Colonic mucosa (tissue), 4 donors: ENCODE measurements around the gene EFTUD2. TPM values are rescaled to one million over a fixed set of nuclear protein-coding genes. Genes with fewer than 3 reads are reported as not detected.
A peak's percentile ranks its signal among the peaks of the same experiment; 100 is the strongest.

Experiments
- DNase-seq: peaks from one replicate; pipeline ENCODE4 v3.0.0-alpha.2; 2020
- H3K27ac ChIP-seq: fragments of 200-600 bp; one replicate; pipeline ENCODE4 v1.8.0; 2021
- H3K27me3 ChIP-seq: fragments of 200-600 bp; one replicate; pipeline ENCODE4 v1.8.0; 2021
- H3K36me3 ChIP-seq: fragments of 200-600 bp; one replicate; pipeline ENCODE4 v1.8.0; 2021
- H3K4me1 ChIP-seq: fragments of 200-600 bp; one replicate; pipeline ENCODE4 v1.8.0; 2021; ENCODE audit warnings: mild to moderate bottlenecking
- H3K4me3 ChIP-seq: fragments of 200-600 bp; one replicate; pipeline ENCODE4 v1.8.0; 2021
- H3K9ac ChIP-seq, 2 donors: one replicate each; pipeline ENCODE4 v1.7.0; 2013; ENCODE audit warnings: control low read depth in 2 of 2, low read depth in 2 of 2, low read length in 2 of 2
- H3K9me3 ChIP-seq: fragments of 200-600 bp; one replicate; pipeline ENCODE4 v1.8.0; 2021
- CTCF ChIP-seq: fragments of 200-600 bp; IDR thresholded peaks from one replicate; pipeline ENCODE4 v1.8.0; 2022; ENCODE audit warnings: antibody characterized with exemption, mild to moderate bottlenecking
- intact Hi-C: fragments of 100-400 bp; cut with DNase I; formaldehyde crosslinking; loops from one replicate; pipeline ENCODE4 v1.14.1; 2022
- total RNA-seq, 2 donors: library from RNA; stranded (reverse); fragmentation: NEBNext Ultra II Directional in 1 of 2; extraction: Animal tissue kit (Norgen Biotek cat#: 25700) in 1 of 2; gene quantifications; one replicate each; pipeline ENCODE4 v1.2.1, GENCODE V29; 2021
- donor health status: healthy.
- donor health status: DM: no; HTN: no; CAD: no.
- donor health status: DM: no; HTN: no; CAD: no.

Gene EFTUD2
- total RNA-seq, 2 donors from 2014 or later, result 74.8 to 109 TPM

GRCh38 chr17:44879376-44879775 is 19.9 kb downstream of the EFTUD2 start:
- H3K27me3 ChIP-seq, result no peaks in the 10 kb centered on the region
- H3K9me3 ChIP-seq, result no peaks in the 10 kb centered on the region
- H3K4me3 ChIP-seq, result no peak overlapping the region
- no peak overlapping the region for H3K9ac ChIP-seq
- no peak for TF ChIP-seq CTCF
- intact Hi-C loops, result no loop called here
- DNase-seq, result no peak
- no peaks in the 10 kb centered on the region for H3K4me1 ChIP-seq
- H3K36me3 ChIP-seq, result peaks cover 24% of the 10 kb centered on the region
- H3K27ac ChIP-seq, result no peak overlapping the region

- Histone ChIP-seq H3K27ac (no peak overlapping the region), H3K27me3 (no peaks in the 10 kb centered on the region), H3K36me3 (peaks cover 23% of the 10 kb centered on the region), H3K4me3 (no peak overlapping the region), H3K4me1 (no peaks in the 10 kb centered on the region), H3K9me3 (no peaks in the 10 kb centered on the region), H3K9ac (no peak overlapping the region)
- no peak for TF ChIP-seq CTCF
- intact Hi-C loops, result no loop called here
- DNase-seq, result peak; percentile 30
Measured at GRCh38 chr17:44878627-44879221, 20.5 kb downstream of the EFTUD2 start.

GRCh38 chr17:44877121-44877520 is 22.1 kb downstream of the EFTUD2 start:
- no peak for DNase-seq
- no peak for TF ChIP-seq CTCF
- H3K9me3 ChIP-seq, result no peaks in the 10 kb centered on the region
- no peak overlapping the region for H3K4me3 ChIP-seq
- H3K27me3 ChIP-seq, result no peaks in the 10 kb centered on the region
- peaks cover 12% of the 10 kb centered on the region for H3K36me3 ChIP-seq
- H3K9ac ChIP-seq, result no peak overlapping the region
- intact Hi-C loops, result no loop called here
- H3K4me1 ChIP-seq, result no peaks in the 10 kb centered on the region
- H3K27ac ChIP-seq, result no peak overlapping the region

- no peak overlapping the region for H3K27ac ChIP-seq
- no peak overlapping the region for H3K4me3 ChIP-seq
- intact Hi-C loops, result no loop called here
- no peaks in the 10 kb centered on the region for H3K9me3 ChIP-seq
- no peaks in the 10 kb centered on the region for H3K27me3 ChIP-seq
- peaks cover 9% of the 10 kb centered on the region for H3K36me3 ChIP-seq
- H3K9ac ChIP-seq, result no peak overlapping the region
- H3K4me1 ChIP-seq, result no peaks in the 10 kb centered on the region
- no peak for TF ChIP-seq CTCF
- no peak for DNase-seq
Measured at GRCh38 chr17:44875761-44876160, 23.5 kb downstream of the EFTUD2 start.

GRCh38 chr17:44872131-44872768 is 27.0 kb downstream of the EFTUD2 start:
- Histone ChIP-seq H3K4me3 (no peak overlapping the region), H3K27ac (no peak overlapping the region), H3K4me1 (no peaks in the 10 kb centered on the region), H3K27me3 (no peaks in the 10 kb centered on the region), H3K36me3 (no peaks in the 10 kb centered on the region), H3K9ac (no peak overlapping the region), H3K9me3 (no peaks in the 10 kb centered on the region)
- no peak for DNase-seq
- no peak for TF ChIP-seq CTCF
- intact Hi-C loops, result no loop called here
